Mesendoderm (in vitro differentiated cells): Measurements from ENCODE around the gene TSC2.
"Not testable (repeated sequence)": the region's sequence is repeated elsewhere in the genome, so short reads cannot be mapped to it uniquely, and the experiment has no call there.

Experiments used
- DNase-seq: peaks from one replicate; pipeline ENCODE4 v3.0.0; 2013
- H2AK5ac ChIP-seq: 2 replicates; pipeline ENCODE4 v1.6.1; 2013; ENCODE audit warnings: low read length, inconsistent platforms
- H2BK120ac ChIP-seq: 2 replicates; pipeline ENCODE4 v1.6.1; 2013; ENCODE audit warnings: low read depth, mild to moderate bottlenecking, low read length, moderate library complexity, mixed read lengths
- H2BK15ac ChIP-seq: replicated peaks from 2 replicates; pipeline ENCODE4 v1.6.1; 2013; ENCODE audit warnings: low read depth, mild to moderate bottlenecking, moderate library complexity
- H2BK5ac ChIP-seq: 2 replicates; pipeline ENCODE4 v1.6.1; 2013; ENCODE audit warnings: low read length, inconsistent platforms
- H3K18ac ChIP-seq: 2 replicates; pipeline ENCODE4 v1.6.1; 2013; ENCODE audit warnings: mild to moderate bottlenecking, low read length, mixed read lengths
- H3K23ac ChIP-seq: one replicate; pipeline ENCODE4 v1.6.1; 2013; ENCODE audit warnings: low read length
- H3K27ac ChIP-seq: 2 replicates; pipeline ENCODE4 v1.5.1; 2013; ENCODE audit warnings: low read depth, mild to moderate bottlenecking, inconsistent platforms, low read length, moderate library complexity
- H3K27me3 ChIP-seq: 2 replicates; pipeline ENCODE4 v1.6.1; 2013; ENCODE audit warnings: low read length, control low read depth, mild to moderate bottlenecking, inconsistent platforms; ENCODE audit not compliant: insufficient read depth, poor library complexity
- H3K36me3 ChIP-seq: 2 replicates; pipeline ENCODE4 v1.6.1; 2013; ENCODE audit warnings: low read length, inconsistent platforms; ENCODE audit not compliant: control insufficient read depth, insufficient read depth
- H3K4ac ChIP-seq: one replicate; pipeline ENCODE4 v1.6.1; 2013; ENCODE audit warnings: low read depth, mild to moderate bottlenecking, low read length, moderate library complexity
- H3K4me1 ChIP-seq: 2 replicates; pipeline ENCODE4 v1.6.1; 2013; ENCODE audit warnings: low read depth, low read length, inconsistent platforms; ENCODE audit not compliant: control insufficient read depth
- H3K4me2 ChIP-seq: 2 replicates; pipeline ENCODE4 v1.6.1; 2013; ENCODE audit warnings: low read length
- H3K4me3 ChIP-seq: 2 replicates; pipeline ENCODE4 v1.5.1; 2013; ENCODE audit warnings: mild to moderate bottlenecking, low read length
- H3K56ac ChIP-seq: one replicate; pipeline ENCODE4 v1.6.1; 2013; ENCODE audit warnings: low read length
- H3K79me1 ChIP-seq: 2 replicates; pipeline ENCODE4 v1.6.1; 2013; ENCODE audit warnings: low read length, inconsistent platforms
- H3K79me2 ChIP-seq: 2 replicates; pipeline ENCODE4 v1.6.1; 2013; ENCODE audit warnings: mild to moderate bottlenecking, low read length; ENCODE audit not compliant: control insufficient read depth, insufficient read depth
- H3K9ac ChIP-seq: 2 replicates; pipeline ENCODE4 v1.6.1; 2013; ENCODE audit warnings: low read length, inconsistent platforms
- H4K5ac ChIP-seq: one replicate; pipeline ENCODE4 v1.6.1; 2013; ENCODE audit warnings: low read length
- H4K8ac ChIP-seq: one replicate; pipeline ENCODE4 v1.6.1; 2013; ENCODE audit warnings: low read depth, mild to moderate bottlenecking, control low read depth, low read length, moderate library complexity
- WGBS: extraction: QIAGEN DNeasy Blood & Tissue Kit; methylation state at CpG from one replicate; pipeline ENCODE4 v1.1.7; 2013; ENCODE audit warnings: low lambda C conversion rate, missing lambda C conversion rate; ENCODE audit not compliant: insufficient coverage; ENCODE audit errors: extremely low coverage; 5-methylcytosine and 5-hydroxymethylcytosine counted together

The TSC2 gene

DNA sequence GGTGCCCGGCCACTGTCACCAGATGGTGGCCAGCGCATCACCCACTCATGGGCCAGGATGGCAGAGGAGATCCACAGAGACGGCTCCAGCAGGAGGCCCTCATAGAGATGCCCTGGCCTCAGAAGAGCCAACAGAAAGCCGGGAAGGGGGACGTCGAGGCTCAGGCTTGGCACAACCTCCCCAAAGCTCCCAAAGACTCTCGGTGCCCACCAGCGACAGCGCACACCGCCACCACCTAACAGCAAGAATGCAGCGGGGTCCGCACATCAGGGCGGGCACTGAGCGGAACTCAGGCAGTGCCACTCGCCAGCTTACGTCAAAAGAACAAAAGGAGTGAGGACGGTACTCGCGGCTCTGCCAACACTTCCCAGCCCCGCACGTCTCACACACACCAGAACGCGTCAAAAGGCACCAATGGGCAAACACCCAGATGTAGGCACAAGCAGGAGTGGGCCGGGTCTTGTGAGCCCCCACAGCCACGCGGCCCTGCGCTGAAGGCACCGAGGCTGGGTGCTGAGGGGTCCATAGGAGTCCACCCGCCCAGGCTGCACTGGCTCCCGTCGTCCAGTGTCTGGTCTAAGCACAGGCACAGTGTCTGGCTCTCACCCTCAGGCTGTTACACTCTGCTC lies 79.3 kb downstream of the TSC2 start:
- WGBS = no CpG with 5 or more reads among the region's 31 CpGs
- not testable (repeated sequence) for H3K79me1 ChIP-seq

DNA sequence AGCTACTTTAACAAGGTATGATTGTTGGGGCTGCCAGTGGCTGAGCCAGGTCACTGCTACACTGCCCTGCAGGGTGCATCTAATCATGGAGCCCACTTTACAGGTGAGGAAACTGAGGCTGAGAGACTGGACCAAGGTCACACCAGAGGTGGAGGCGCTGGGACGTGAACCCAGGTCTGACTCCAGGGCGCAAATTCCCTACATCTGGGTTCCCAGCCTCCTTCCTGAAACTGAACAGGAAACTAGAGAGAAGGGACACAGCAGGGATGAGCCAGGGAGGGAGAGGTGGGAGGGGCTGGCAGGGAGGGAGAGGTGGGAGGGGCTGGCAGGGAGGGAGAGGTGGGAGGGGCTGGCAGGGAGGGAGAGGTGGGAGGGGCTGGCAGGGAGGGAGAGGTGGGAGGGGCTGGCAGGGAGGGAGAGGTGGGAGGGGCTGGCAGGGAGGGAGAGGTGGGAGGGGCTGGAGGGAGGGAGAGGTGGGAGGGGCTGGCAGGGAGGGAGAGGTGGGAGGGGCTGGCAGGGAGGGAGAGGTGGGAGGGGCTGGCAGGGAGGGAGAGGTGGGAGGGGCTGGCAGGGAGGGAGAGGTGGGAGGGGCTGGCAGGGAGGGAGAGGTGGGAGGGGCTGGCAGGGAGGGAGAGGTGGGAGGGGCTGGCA lies 80.0 kb downstream of the TSC2 start:
- H4K8ac ChIP-seq, H3K56ac ChIP-seq, H3K18ac ChIP-seq, H3K9ac ChIP-seq, H3K27ac ChIP-seq, H3K4me1 ChIP-seq, H2BK15ac ChIP-seq, H4K5ac ChIP-seq, H3K4ac ChIP-seq, H3K4me2 ChIP-seq, H3K79me1 ChIP-seq, H3K23ac ChIP-seq, H2BK5ac ChIP-seq, H3K36me3 ChIP-seq, H3K27me3 ChIP-seq, H2BK120ac ChIP-seq, H2AK5ac ChIP-seq, H3K79me2 ChIP-seq, H3K4me3 ChIP-seq: not testable (repeated sequence)
- peak; percentile 81 for DNase-seq
- WGBS = no CpG with 5 or more reads among the region's 3 CpGs

More for the DNA sequence above, 79.3 kb downstream of the TSC2 start:
- H4K8ac ChIP-seq, H3K9ac ChIP-seq, DNase-seq, H3K4me1 ChIP-seq, H3K18ac ChIP-seq, H2BK15ac ChIP-seq, H2BK5ac ChIP-seq, H3K4ac ChIP-seq, H3K4me2 ChIP-seq, H2BK120ac ChIP-seq, H3K27me3 ChIP-seq, H2AK5ac ChIP-seq, H4K5ac ChIP-seq, H3K79me2 ChIP-seq, H3K27ac ChIP-seq, H3K23ac ChIP-seq, H3K4me3 ChIP-seq, H3K36me3 ChIP-seq: not testable (repeated sequence)
- H3K56ac ChIP-seq = peak overlapping the region; percentile 70

DNA sequence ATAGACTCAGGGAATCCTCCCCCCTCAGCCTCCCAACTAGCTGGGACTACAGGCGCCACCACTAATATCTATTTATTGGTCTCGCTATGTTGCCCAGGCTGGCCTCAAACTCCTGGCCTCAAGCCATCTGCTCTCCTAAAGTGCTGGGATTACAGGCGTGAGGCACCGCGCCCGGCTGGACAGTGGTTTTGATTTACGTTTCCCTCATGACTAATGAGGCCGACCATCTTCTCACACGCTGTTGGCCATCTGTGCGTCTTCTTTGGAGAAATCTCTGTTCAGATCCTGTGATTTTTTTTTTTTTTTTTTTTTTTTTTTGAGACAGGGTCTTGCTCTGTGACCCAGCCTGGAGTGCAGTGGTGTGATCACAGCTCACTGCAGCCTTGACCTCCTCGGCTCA lies 81.5 kb downstream of the TSC2 start:
- not testable (repeated sequence) for H3K79me1 ChIP-seq, H3K79me2 ChIP-seq, H3K4me2 ChIP-seq, H3K56ac ChIP-seq, H2AK5ac ChIP-seq, H3K4me3 ChIP-seq, H3K36me3 ChIP-seq, H3K23ac ChIP-seq, H2BK120ac ChIP-seq, H3K4me1 ChIP-seq, H3K18ac ChIP-seq, H3K9ac ChIP-seq, H3K27me3 ChIP-seq, H4K8ac ChIP-seq, H2BK15ac ChIP-seq, H4K5ac ChIP-seq, DNase-seq, H2BK5ac ChIP-seq, H3K4ac ChIP-seq, H3K27ac ChIP-seq
- no CpG with 5 or more reads among the region's 11 CpGs for WGBS

DNA sequence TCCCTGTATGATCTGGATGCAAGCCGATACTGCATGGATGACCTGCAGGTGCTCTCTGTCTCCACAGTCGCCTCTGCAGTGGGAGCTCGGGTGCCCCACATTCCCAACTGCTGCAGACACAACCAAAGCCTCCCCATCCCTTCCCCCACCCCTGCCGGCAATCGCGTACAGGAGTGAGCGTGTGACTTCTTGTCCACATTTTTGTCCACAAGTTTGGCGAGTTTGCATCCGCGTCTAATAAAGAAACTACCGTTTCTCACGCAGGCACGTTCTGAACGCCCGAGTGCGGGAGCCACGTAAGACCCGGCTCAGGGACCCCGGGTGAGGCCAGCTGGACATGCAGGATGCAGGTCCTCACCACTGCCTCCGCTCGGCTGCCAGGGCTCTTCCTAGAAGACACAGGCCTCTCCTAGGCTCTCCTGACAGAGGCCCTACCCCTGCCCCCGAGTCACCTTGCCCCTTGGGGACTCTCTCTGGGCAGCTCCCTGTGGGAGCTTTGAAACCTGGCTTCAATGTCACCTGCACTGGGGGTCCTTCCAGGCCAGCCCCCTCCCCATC lies 82.2 kb downstream of the TSC2 start:
- H3K9ac ChIP-seq, H4K8ac ChIP-seq, H2BK15ac ChIP-seq, H3K4me3 ChIP-seq, H3K23ac ChIP-seq, H3K4ac ChIP-seq, H3K56ac ChIP-seq, H2AK5ac ChIP-seq, DNase-seq, H3K79me1 ChIP-seq, H3K4me2 ChIP-seq, H3K27ac ChIP-seq, H4K5ac ChIP-seq, H3K79me2 ChIP-seq, H3K27me3 ChIP-seq, H3K36me3 ChIP-seq, H2BK120ac ChIP-seq, H2BK5ac ChIP-seq, H3K18ac ChIP-seq, H3K4me1 ChIP-seq: not testable (repeated sequence)
- WGBS = no CpG with 5 or more reads among the region's 22 CpGs

DNA sequence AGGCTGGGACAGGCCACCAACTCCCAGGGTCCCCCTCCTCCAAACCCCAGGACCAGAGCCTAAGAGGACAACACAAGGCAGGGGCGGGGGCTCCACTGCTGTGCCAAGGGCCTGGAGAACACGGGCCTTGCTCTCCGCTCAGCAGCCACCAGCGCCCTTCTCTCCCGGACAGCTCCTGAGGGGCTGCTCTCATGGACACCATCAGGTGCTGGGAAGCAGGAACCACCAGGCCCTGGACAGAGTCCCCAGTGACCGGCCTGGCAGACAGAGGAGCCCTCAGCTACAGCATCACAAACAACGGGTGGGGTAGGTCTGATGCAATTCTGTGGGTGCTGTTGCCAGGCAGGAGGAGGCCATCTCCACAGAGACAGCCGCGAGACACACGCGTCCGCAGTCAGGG lies 86.0 kb downstream of the TSC2 start:
- H3K36me3 ChIP-seq, H3K27ac ChIP-seq, H3K79me1 ChIP-seq, H3K4me2 ChIP-seq, H2BK5ac ChIP-seq, H3K27me3 ChIP-seq, H2AK5ac ChIP-seq, DNase-seq, H3K4ac ChIP-seq, H2BK120ac ChIP-seq, H3K23ac ChIP-seq, H3K56ac ChIP-seq, H3K4me3 ChIP-seq, H4K5ac ChIP-seq, H3K18ac ChIP-seq, H2BK15ac ChIP-seq, H3K79me2 ChIP-seq, H3K4me1 ChIP-seq, H3K9ac ChIP-seq, H4K8ac ChIP-seq: not testable (repeated sequence)
- WGBS = no CpG with 5 or more reads among the region's 12 CpGs
